GM21717 (cell line): ENCODE measurements around the gene HAPLN3.

Source experiments
- ATAC-seq: cut with Tn5 transposase; IDR thresholded peaks from one replicate; pipeline ENCODE4 v1.9.1; 2021; ENCODE audit warnings: mild to moderate bottlenecking, moderate library complexity; ENCODE audit not compliant: unreplicated experiment

Gene HAPLN3

GRCh38 chr15:88832820-88833730 is 62.3 kb downstream of the HAPLN3 start:
- no peak for ATAC-seq

GRCh38 chr15:88830016-88830415 is 65.3 kb downstream of the HAPLN3 start:
- no peak for ATAC-seq

GRCh38 chr15:88828791-88829190 is 66.6 kb downstream of the HAPLN3 start:
- no peak for ATAC-seq
